Heart left ventricle (tissue), 16 donors: Measurements from ENCODE around the gene RFX3. TPM values are rescaled to one million over a fixed set of nuclear protein-coding genes. Genes with fewer than 3 reads are reported as not detected.

Experiments used
- ATAC-seq, 4 donors: fragments of 200-7000 bp; cut with Tn5 transposase; one replicate each; pipeline ENCODE4 v1.9.1; 2020 to 2022; ENCODE audit warnings: moderate library complexity in 4 of 4, mild to moderate bottlenecking in 3 of 4, moderate number of reproducible peaks in 1 of 4
- DNase-seq, 5 donors: peaks; one replicate each; pipeline ENCODE4 v3.0.0-alpha.2; 2020
- H3K27ac ChIP-seq, 12 donors: fragments of 200-600 bp; sonication (generic) in 4 of 12; one replicate each; pipeline versions ENCODE4 v1.5.0 to v1.8.0; 2016 to 2022; ENCODE audit warnings: mild to moderate bottlenecking in 2 of 12
- H3K27me3 ChIP-seq, 9 donors: fragments of 200-600 bp; sonication (generic) in 2 of 9; one replicate each; pipeline versions ENCODE4 v1.5.1 to v1.8.0; 2016 to 2022; ENCODE audit warnings: mild to moderate bottlenecking in 3 of 9
- H3K36me3 ChIP-seq, 9 donors: fragments of 200-600 bp; sonication (generic) in 2 of 9; one replicate each; pipeline versions ENCODE4 v1.5.0 to v1.8.0; 2018 to 2022; ENCODE audit warnings: mild to moderate bottlenecking in 2 of 9
- H3K4me1 ChIP-seq, 12 donors: fragments of 200-600 bp; sonication (generic) in 4 of 12; one replicate each; pipeline versions ENCODE4 v1.5.0 to v1.8.0; 2016 to 2022; ENCODE audit warnings: mild to moderate bottlenecking in 3 of 12
- H3K4me3 ChIP-seq, 12 donors: fragments of 200-600 bp; sonication (generic) in 4 of 12; one replicate each; pipeline versions ENCODE4 v1.5.0 to v1.8.0; 2017 to 2022; ENCODE audit warnings: mild to moderate bottlenecking in 9 of 12, moderate library complexity in 4 of 12
- H3K9me3 ChIP-seq, 12 donors: fragments of 200-600 bp; sonication (generic) in 4 of 12; one replicate each; pipeline versions ENCODE4 v1.5.0 to v1.8.0; 2016 to 2022; ENCODE audit warnings: mild to moderate bottlenecking in 1 of 12
- POLR2A ChIP-seq, 2 donors: fragments of 450-650 bp; IDR thresholded peaks; one replicate each; pipeline ENCODE4 v1.6.1; 2017; ENCODE audit warnings: antibody characterized with exemption in 2 of 2, mild to moderate bottlenecking in 2 of 2, moderate library complexity in 2 of 2
- WGBS, 4 donors: extraction: QIAGEN DNeasy Blood & Tissue Kit in 2 of 4; methylation state at CpG; one replicate each; pipeline versions ENCODE4 v1.1.5 to v1.1.7; 2013 to 2018; 5-methylcytosine and 5-hydroxymethylcytosine counted together
- intact Hi-C, 10 donors: fragments of 100-400 bp; cut with DNase I; formaldehyde crosslinking; loops; one replicate each; pipeline versions ENCODE4 v1.11.1 to v1.14.2; 2022
- polyA plus RNA-seq, 2 donors: library from polyadenylated mRNA; stranded (reverse); fragments of 200-250 nt; gene quantifications; one replicate each; pipeline ENCODE4 v1.2.3, GENCODE V29; 2013
- total RNA-seq, 9 donors: library from RNA; depleted of rRNA in 2 of 9; stranded (reverse); fragments of >200 nt in 2 of 9; fragmentation: NEBNext Ultra II Directional in 3 of 9; extraction: Animal tissue kit (Norgen Biotek cat#: 25700) in 3 of 9; gene quantifications; one replicate each; pipeline versions ENCODE4 v1.1.0 to v1.2.4, GENCODE V29; 2016 to 2023
- TF ChIP-seq, protein P1 (sequence below), 12 donors: fragments of 200-600 bp; sonication (generic) in 4 of 12; IDR thresholded peaks; one replicate each; pipeline versions ENCODE4 v1.5.0 to v1.8.0; 2018 to 2022; ENCODE audit warnings: antibody characterized with exemption in 12 of 12, mild to moderate bottlenecking in 5 of 12
- donor health status: ischemic (EF 13 %, LVEDD 7.1; RV severe dilation, severe dysfunction).
- donor health status: healthy with polysubstance abuse.
- donor health status: DM: no; HTN: yes; CAD: no.
- donor health status: DM: no; HTN: no; CAD: no.
- donor health status: ischemic (EF 25% LVEDD 6.9; RV normal size, moderate dysfunction).
- donor health status: ischemic (EF 25% LVEDD 5.7; RV mildly dilated, moderate dysfunction).
- donor health status: healthy.
- donor health status: DM: yes; HTN: yes; CAD: no.
- donor health status: ischemic (EF 35%, LVEDD 5.7; RV mildly dilated, moderate dysfunction).
- donor health status: nonischemic (EF 11% LVEDD 7.7; RV severe dilation, severe dysfunction).
- donor health status: DM: yes; HTN: yes; CAD: no.
- donor health status: PGD.
- donor health status: ischemic (EF 29% LVEDD 5.4; RV normal size, mild dysfunction).
- donor health status: nonischemic (EF 23%, LVEDD 6.1; RV moderate dilation, normal function).

Gene RFX3
- total and polyA plus RNA-seq, 11 donors: 0.80 to 8.3 (median 2.9) TPM

DNA sequence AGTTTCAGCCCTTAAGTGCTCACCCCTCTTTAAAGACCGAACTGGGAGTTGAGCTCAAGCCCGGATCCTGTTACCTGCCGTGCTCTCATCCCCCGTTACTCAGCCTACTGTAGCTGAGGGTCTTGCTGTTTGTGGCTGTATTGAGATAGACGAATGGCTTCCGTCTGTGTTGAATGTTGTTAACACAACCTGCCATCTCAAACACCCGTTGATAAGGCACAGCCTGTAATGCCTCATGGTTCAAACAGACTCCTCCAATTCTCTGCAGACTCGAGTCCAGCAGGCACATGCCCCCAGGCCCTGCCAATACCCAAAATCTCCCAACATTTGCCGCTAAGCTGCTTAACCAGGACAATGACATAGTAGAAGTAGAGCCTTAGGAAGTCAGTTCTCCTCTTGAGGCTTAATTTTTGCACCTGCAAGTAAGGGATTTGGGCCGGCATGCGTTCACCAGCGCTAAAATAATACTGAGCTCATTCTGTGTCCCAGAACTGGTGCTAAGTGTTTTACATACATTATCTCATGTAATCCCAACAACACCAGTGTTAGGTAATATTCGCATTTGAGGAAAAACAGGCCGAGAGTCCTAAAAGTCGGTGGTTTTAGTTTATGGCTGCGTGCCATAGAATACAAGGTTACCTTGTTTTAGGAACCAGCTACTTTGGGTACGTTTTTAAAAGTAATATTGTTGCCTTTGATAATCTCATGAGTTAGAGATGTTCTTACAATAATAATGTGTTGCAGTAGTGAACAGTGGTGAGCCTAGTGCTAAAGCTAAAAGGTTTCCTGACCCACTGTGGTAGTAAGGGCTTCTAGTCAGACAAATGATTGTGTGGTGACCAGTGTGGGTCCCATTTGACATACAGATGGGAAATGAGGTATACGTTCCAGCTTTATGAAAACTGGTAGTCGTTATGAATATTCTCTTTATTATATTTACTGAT lies 1.5 kb upstream of the RFX3 start:
- Histone ChIP-seq H3K36me3 (peaks cover 0 to 7% (median 0%) of the 10 kb centered on the region in 9 donors), H3K4me3 (peak overlapping the region; percentile 47 to 95 (median 83)), H3K27me3 (no peaks in the 10 kb centered on the region), H3K4me1 (peaks cover 0 to 39% (median 17%) of the 10 kb centered on the region in 12 donors), H3K9me3 (no peaks in the 10 kb centered on the region), H3K27ac (peak overlapping the region; percentile 97 to 100 (median 100))
- no peak for TF ChIP-seq POLR2A (IDR thresholded peaks at IDR 0.05)
- TF ChIP-seq, protein P1, sequence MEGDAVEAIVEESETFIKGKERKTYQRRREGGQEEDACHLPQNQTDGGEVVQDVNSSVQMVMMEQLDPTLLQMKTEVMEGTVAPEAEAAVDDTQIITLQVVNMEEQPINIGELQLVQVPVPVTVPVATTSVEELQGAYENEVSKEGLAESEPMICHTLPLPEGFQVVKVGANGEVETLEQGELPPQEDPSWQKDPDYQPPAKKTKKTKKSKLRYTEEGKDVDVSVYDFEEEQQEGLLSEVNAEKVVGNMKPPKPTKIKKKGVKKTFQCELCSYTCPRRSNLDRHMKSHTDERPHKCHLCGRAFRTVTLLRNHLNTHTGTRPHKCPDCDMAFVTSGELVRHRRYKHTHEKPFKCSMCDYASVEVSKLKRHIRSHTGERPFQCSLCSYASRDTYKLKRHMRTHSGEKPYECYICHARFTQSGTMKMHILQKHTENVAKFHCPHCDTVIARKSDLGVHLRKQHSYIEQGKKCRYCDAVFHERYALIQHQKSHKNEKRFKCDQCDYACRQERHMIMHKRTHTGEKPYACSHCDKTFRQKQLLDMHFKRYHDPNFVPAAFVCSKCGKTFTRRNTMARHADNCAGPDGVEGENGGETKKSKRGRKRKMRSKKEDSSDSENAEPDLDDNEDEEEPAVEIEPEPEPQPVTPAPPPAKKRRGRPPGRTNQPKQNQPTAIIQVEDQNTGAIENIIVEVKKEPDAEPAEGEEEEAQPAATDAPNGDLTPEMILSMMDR (IDR thresholded peaks at IDR 0.05): no peak
- peak in 1 of 4 donors; percentile 0 for ATAC-seq
- 22 to 34% (median 23%) methylated on average over 17 to 19 of the region's 19 CpGs for WGBS, 4 donors
- DNase-seq: no peak
- intact Hi-C loops: loop anchor here in 6 of 10 donors (5.0 to 10.0 kb wide), 5 partner anchors 50 to 685 kb away; partner anchors contain the start of gene PUM3 (in 1 of the 6)

DNA sequence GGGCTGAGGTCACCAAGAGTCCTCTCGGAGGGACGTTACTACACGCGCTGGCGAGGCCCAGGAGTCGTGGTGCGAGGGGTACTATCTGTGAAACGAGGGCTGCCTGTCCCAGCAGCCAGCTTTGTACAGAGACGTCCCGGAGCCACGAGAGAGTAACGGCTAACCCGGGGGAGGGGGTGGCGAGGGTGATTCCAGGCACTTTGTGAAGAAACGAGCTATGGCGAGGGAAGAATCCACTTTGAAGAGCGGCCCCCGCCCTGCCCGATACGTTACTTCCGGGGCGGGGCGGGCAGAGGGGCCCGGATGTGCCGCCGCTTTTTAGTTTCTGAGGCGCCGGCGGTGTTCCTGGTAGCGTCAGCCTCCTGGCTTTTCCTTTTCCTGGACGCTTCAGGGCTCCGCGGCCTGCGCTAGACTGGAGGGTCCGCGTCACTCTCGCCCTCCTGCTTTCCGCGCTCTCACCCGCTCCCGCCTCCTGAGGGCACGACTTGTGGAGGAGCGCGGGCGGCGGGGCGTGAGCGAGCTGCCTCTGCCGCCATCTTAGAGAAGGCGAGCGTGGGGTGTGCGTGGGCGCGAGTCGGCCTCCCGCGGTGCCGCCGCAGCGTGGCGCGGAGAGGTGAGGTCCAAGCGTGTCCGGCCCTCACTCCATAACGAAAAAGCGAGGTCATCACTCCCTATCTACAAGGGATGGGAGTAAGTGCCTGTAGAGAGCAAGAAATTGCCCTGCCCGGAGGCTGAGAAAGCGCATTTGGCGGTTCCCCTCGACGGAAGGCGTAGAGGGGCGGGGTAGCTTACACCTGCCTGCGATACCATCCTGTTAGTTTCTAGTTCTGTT lies 580 bp upstream of the RFX3 start:
- intact Hi-C loops: loop anchor here in 6 of 10 donors (5.0 to 10.0 kb wide), 5 partner anchors 49 to 684 kb away; partner anchors contain the start of gene PUM3 (in 1 of the 6)
- Histone ChIP-seq H3K4me3 (peak overlapping the region; percentile 47 to 95 (median 83)), H3K4me1 (peaks cover 0 to 45% (median 17%) of the 10 kb centered on the region in 12 donors), H3K27ac (peak overlapping the region; percentile 97 to 100 (median 100)), H3K27me3 (no peaks in the 10 kb centered on the region), H3K36me3 (peaks cover 0 to 7% (median 0%) of the 10 kb centered on the region in 9 donors), H3K9me3 (no peaks in the 10 kb centered on the region)
- TF ChIP-seq, protein P1 (IDR thresholded peaks at IDR 0.05): peak in 1 of 12 donors; percentile 6
- peak in 1 of 2 donors; percentile 90 for TF ChIP-seq POLR2A (IDR thresholded peaks at IDR 0.05)
- WGBS, 4 donors: 1 to 2% (median 1%) methylated on average over 34 to 74 of the region's 74 CpGs
- ATAC-seq (peak; percentile 91 to 96 (median 95)), DNase-seq (peak; percentile 89 to 94 (median 92))

DNA sequence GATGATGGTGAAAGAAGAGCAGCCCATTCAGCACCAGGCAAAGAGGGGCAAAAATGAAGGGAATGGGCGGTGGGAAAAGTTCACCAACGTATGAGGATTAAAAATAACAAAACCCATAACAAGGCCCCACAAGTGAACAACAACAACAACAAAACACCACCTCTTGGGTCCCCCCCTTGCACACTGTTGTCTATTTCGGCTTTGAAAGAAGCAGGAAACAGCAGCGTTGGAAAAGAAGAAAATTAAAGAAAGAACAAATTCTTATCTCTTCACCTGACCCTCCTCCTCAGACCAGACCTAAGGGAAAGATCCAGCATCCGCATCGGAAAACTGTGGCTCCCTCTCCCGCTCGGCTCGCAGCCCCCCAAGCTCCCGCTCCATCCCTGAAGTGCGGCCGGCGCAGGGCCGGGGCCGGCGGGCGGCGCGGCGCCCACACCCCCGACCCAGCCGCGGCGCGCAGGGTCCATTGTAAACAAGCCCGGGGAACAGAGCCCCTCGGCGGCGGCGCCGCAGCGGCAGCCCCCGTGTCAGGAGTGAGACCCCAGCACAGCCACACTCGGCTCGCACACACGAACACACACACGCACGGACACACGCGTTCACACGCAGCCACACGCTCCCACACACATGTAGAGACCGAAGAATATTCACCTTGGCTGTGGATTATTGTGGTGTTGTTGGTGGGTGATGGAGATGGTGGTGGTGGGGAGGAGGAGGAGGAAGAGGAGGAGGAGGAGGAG lies 535 bp downstream of the RFX3 start:
- ATAC-seq: peak in 3 of 4 donors; percentile 2 to 16 (median 5)
- H3K36me3 ChIP-seq: peaks cover 0 to 1% (median 0%) of the 10 kb centered on the region in 9 donors
- intact Hi-C loops: loop anchor here in 6 of 10 donors (5.0 to 10.0 kb wide), 5 partner anchors 48 to 683 kb away; partner anchors contain the start of gene PUM3 (in 1 of the 6)

More for the DNA sequence above, 535 bp downstream of the RFX3 start:
- H3K4me3 ChIP-seq: peak overlapping the region; percentile 47 to 95 (median 83)
- H3K4me1 ChIP-seq: peaks cover 0 to 45% (median 17%) of the 10 kb centered on the region in 12 donors
- H3K9me3 ChIP-seq: no peaks in the 10 kb centered on the region
- 0 to 1% (median 0%) methylated on average over 28 to 43 of the region's 43 CpGs for WGBS, 4 donors
- peak in 2 of 5 donors; percentile 52 to 76 for DNase-seq
- H3K27ac ChIP-seq: peak overlapping the region; percentile 97 to 100 (median 100)
- H3K27me3 ChIP-seq: no peaks in the 10 kb centered on the region
- TF ChIP-seq, protein P1 (IDR thresholded peaks at IDR 0.05): no peak
- TF ChIP-seq POLR2A (IDR thresholded peaks at IDR 0.05): no peak
